Measurements from ENCODE around the gene CAP2. TPM values are rescaled to one million over a fixed set of nuclear protein-coding genes. Genes with fewer than 3 reads are reported as not detected.
"Not testable (repeated sequence)": the region's sequence is repeated elsewhere in the genome, so short reads cannot be mapped to it uniquely, and the experiment has no call there.

Gene CAP2
- total and polyA plus RNA-seq, 12 donors, result 42.0 to 211 (median 156) TPM

- TF ChIP-seq CTCF (IDR thresholded peaks at IDR 0.05), result no peak
- no peak overlapping the region for H3K4me3 ChIP-seq
- peaks cover 0 to 20% (median 0%) of the 10 kb centered on the region in 9 donors for H3K36me3 ChIP-seq
- intact Hi-C loops (cut with DNase I), result no loop called here
- no peaks in the 10 kb centered on the region for H3K9me3 ChIP-seq
- H3K4me1 ChIP-seq, result peaks cover 0 to 7% (median 0%) of the 10 kb centered on the region in 9 donors
- no peaks in the 10 kb centered on the region for H3K27me3 ChIP-seq
- H3K27ac ChIP-seq, result no peak overlapping the region
- no peak for ATAC-seq
- DNase-seq, result no peak
- WGBS, 2 donors, result 31 to 36% methylated on average over 1 of the region's 1 CpG
These were observed 133.7 kb downstream of the CAP2 start for GRCh38 chr6:17527076-17527475.

- Histone ChIP-seq H3K4me1 (peaks cover 0 to 7% (median 0%) of the 10 kb centered on the region in 9 donors), H3K27me3 (no peaks in the 10 kb centered on the region), H3K27ac (no peak overlapping the region), H3K4me3 (no peak overlapping the region), H3K36me3 (peaks cover 0 to 26% (median 0%) of the 10 kb centered on the region in 9 donors), H3K9me3 (no peaks in the 10 kb centered on the region)
- intact Hi-C loops (cut with DNase I), result no loop called here
- no peak for TF ChIP-seq CTCF (IDR thresholded peaks at IDR 0.05)
- DNase-seq (no peak), ATAC-seq (no peak)
- WGBS, 2 donors, result 72 to 75% methylated on average over 3 of the region's 3 CpGs
These were observed 137.0 kb downstream of the CAP2 start for GRCh38 chr6:17530321-17530835.

- Histone ChIP-seq H3K4me1 (no peaks in the 10 kb centered on the region), H3K27ac (no peak overlapping the region), H3K27me3 (no peaks in the 10 kb centered on the region), H3K9me3 (no peaks in the 10 kb centered on the region), H3K4me3 (no peak overlapping the region), H3K36me3 (peaks cover 0 to 36% (median 0%) of the 10 kb centered on the region in 9 donors)
- WGBS, 2 donors, result 85 to 90% methylated on average over 2 of the region's 2 CpGs
- intact Hi-C loops (cut with DNase I), result no loop called here
- TF ChIP-seq CTCF (IDR thresholded peaks at IDR 0.05), result no peak
- ATAC-seq (no peak), DNase-seq (no peak)
These were observed 143.2 kb downstream of the CAP2 start for GRCh38 chr6:17536586-17536985.

- Histone ChIP-seq H3K27ac (no peak overlapping the region), H3K36me3 (peaks cover 0 to 63% (median 0%) of the 10 kb centered on the region in 9 donors), H3K27me3 (no peaks in the 10 kb centered on the region), H3K4me1 (no peaks in the 10 kb centered on the region), H3K9me3 (no peaks in the 10 kb centered on the region), H3K4me3 (no peak overlapping the region)
- DNase-seq, result no peak
- 88 to 90% methylated on average over 3 of the region's 3 CpGs for WGBS, 2 donors
- intact Hi-C loops (cut with DNase I), result no loop called here
- no peak for TF ChIP-seq CTCF (IDR thresholded peaks at IDR 0.05)
- ATAC-seq, result no peak
These were observed 148.8 kb downstream of the CAP2 start for GRCh38 chr6:17542243-17542642.

- H3K4me3 ChIP-seq; ATAC-seq; H3K27me3 ChIP-seq; H3K27ac ChIP-seq; H3K9me3 ChIP-seq; H3K4me1 ChIP-seq; intact Hi-C loops (cut with DNase I); DNase-seq: not testable (repeated sequence)
- WGBS, 2 donors, result 93 to 98% methylated on average over 2 of the region's 4 CpGs
- peaks cover 0 to 60% (median 0%) of the 10 kb centered on the region in 9 donors for H3K36me3 ChIP-seq
These were observed 152.3 kb downstream of the CAP2 start for GRCh38 chr6:17545681-17546080.
